Measurements from ENCODE around the gene KIAA1549. TPM values are rescaled to one million over a fixed set of nuclear protein-coding genes. Genes with fewer than 3 reads are reported as not detected.

The KIAA1549 gene
- total RNA-seq, 2 donors from 2014 or later: 0.95 to 1.8 TPM

DNA sequence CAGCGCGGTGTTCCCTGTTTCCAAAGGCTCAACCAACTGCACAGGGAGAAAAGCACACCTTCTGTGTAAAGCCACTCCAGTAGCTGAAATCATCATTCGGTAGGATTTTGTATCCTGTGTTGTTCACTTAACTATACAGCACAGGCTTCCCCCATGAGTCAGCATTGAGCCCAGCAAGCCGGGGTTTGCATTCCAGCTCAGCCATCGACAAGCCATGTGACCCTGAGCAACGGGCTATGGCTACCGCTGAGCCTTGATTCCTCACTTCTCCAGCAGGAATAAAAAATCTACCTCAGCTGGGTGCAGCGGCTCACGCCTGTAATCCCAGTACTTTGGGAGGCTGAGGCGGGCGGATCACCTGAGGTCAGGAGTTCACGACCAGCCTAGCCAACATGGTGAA lies 139.1 kb downstream of the KIAA1549 start:
- TF ChIP-seq, protein P1, sequence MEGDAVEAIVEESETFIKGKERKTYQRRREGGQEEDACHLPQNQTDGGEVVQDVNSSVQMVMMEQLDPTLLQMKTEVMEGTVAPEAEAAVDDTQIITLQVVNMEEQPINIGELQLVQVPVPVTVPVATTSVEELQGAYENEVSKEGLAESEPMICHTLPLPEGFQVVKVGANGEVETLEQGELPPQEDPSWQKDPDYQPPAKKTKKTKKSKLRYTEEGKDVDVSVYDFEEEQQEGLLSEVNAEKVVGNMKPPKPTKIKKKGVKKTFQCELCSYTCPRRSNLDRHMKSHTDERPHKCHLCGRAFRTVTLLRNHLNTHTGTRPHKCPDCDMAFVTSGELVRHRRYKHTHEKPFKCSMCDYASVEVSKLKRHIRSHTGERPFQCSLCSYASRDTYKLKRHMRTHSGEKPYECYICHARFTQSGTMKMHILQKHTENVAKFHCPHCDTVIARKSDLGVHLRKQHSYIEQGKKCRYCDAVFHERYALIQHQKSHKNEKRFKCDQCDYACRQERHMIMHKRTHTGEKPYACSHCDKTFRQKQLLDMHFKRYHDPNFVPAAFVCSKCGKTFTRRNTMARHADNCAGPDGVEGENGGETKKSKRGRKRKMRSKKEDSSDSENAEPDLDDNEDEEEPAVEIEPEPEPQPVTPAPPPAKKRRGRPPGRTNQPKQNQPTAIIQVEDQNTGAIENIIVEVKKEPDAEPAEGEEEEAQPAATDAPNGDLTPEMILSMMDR (IDR thresholded peaks at IDR 0.05): no peak
- Histone ChIP-seq H3K27me3 (replicated peaks; ENCODE audit: insufficient read depth) (no peaks in the 10 kb centered on the region), H3K9me3 (no peaks in the 10 kb centered on the region), H3K4me3 (no peak overlapping the region), H3K4me1 (ENCODE audit: control insufficient read depth in 1 of 2, low read depth in 2 of 2) (no peaks in the 10 kb centered on the region), H3K36me3 (no peaks in the 10 kb centered on the region), H3K27ac (no peak overlapping the region)
- DNase-seq (ENCODE audit: low spot score): no peak
- no peak for ATAC-seq (ENCODE audit: insufficient number of reproducible peaks, low FRiP score, low read depth)

DNA sequence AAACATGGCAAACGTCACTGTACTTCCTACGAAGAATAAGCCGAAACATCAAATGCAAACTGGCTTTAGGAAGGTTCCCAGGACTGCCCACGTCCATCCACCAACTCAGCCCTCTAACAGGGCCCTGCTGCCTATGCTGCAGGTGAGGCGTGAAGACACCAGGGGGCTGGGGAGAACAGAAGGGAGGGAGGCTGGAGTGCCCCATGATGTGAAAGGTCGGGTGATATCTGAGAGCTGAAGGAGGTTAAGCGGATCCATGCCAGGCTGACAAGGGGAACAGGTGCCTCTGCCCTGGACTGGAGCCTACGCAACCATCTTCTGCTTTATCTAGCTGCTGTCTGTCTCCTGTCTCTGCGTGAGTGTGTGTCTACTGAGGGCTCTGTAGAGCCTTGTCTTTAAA lies 143.0 kb downstream of the KIAA1549 start:
- Histone ChIP-seq H3K4me3 (no peak overlapping the region), H3K4me1 (ENCODE audit: control insufficient read depth in 1 of 2, low read depth in 2 of 2) (no peaks in the 10 kb centered on the region), H3K9me3 (no peaks in the 10 kb centered on the region), H3K27ac (no peak overlapping the region), H3K27me3 (replicated peaks; ENCODE audit: insufficient read depth) (no peaks in the 10 kb centered on the region), H3K36me3 (no peaks in the 10 kb centered on the region)
- ATAC-seq (ENCODE audit: insufficient number of reproducible peaks, low FRiP score, low read depth) (no peak), DNase-seq (ENCODE audit: low spot score) (no peak)
- TF ChIP-seq, protein P1 (IDR thresholded peaks at IDR 0.05): no peak

DNA sequence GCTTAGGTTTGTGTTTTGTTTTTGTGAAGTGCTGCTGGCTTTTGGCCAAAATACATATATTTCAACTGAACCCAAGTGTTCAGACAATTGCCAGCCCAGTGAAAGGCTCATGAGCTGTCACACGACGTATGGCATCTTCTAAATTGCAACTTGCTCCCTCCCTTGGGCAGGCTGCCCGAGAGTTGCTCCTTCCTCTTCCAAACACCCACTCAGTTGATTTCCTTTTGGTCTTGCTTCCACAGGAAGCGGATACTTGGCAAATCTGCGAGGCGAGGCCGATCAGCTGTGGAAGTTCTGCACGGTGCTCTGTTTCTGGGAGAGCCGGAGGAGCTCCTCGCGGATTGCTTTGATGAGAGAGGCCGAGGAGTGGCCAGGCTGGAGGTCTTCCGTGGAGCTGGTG lies 143.6 kb downstream of the KIAA1549 start:
- Histone ChIP-seq H3K27me3 (replicated peaks; ENCODE audit: insufficient read depth) (no peaks in the 10 kb centered on the region), H3K36me3 (no peaks in the 10 kb centered on the region), H3K27ac (no peak overlapping the region), H3K9me3 (no peaks in the 10 kb centered on the region), H3K4me1 (ENCODE audit: control insufficient read depth in 1 of 2, low read depth in 2 of 2) (no peaks in the 10 kb centered on the region), H3K4me3 (no peak overlapping the region)
- TF ChIP-seq, protein P1 (IDR thresholded peaks at IDR 0.05): no peak
- no peak for ATAC-seq (ENCODE audit: insufficient number of reproducible peaks, low FRiP score, low read depth)
- DNase-seq (ENCODE audit: low spot score): no peak

DNA sequence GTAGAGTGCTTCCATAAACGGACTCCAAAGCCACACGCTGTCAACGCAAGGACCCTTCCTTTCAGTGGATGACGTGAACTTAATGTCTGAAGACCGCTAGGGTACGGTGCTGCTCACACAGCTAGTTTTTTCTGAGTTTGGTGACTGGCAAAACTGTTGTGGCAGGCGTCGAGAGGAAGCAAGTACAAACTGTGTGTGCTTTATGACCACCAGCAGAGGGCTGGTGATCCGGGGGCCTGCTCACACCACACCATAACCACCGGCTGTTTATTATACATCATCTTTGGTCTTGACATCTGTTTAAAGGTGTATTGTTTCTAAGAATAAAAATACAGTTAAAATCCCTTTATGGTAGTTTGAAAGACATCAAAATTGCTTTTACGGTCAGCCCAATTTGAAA lies 146.1 kb downstream of the KIAA1549 start:
- H3K27me3 ChIP-seq (replicated peaks; ENCODE audit: insufficient read depth): no peaks in the 10 kb centered on the region
- no peak overlapping the region for H3K27ac ChIP-seq
- TF ChIP-seq, protein P1 (IDR thresholded peaks at IDR 0.05): no peak
- DNase-seq (ENCODE audit: low spot score) (no peak), ATAC-seq (ENCODE audit: insufficient number of reproducible peaks, low FRiP score, low read depth) (no peak)
- H3K4me1 ChIP-seq (ENCODE audit: control insufficient read depth in 1 of 2, low read depth in 2 of 2): no peaks in the 10 kb centered on the region
- no peak overlapping the region for H3K4me3 ChIP-seq
- no peaks in the 10 kb centered on the region for H3K36me3 ChIP-seq
- no peaks in the 10 kb centered on the region for H3K9me3 ChIP-seq

DNA sequence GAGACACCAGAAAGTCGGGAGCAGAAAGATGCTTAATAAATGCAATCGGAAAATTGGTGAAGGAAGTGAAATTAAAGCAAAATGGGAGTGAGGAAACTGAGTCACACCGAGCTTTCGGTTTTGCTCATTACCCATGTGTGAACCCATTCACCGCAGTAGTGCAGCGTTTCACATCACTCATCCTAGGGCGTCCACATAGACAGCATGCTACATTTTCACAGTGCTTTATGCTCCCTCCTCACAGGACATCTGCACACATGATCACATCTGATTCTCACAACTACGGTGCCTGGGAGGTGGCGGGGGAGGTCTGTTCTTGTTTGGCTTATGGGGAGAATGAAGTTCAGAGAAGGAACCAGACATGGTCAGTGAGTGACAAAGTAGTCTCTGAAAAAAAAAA lies 146.6 kb downstream of the KIAA1549 start:
- Histone ChIP-seq H3K36me3 (no peaks in the 10 kb centered on the region), H3K4me1 (ENCODE audit: control insufficient read depth in 1 of 2, low read depth in 2 of 2) (no peaks in the 10 kb centered on the region), H3K4me3 (no peak overlapping the region), H3K9me3 (no peaks in the 10 kb centered on the region), H3K27ac (no peak overlapping the region), H3K27me3 (replicated peaks; ENCODE audit: insufficient read depth) (no peaks in the 10 kb centered on the region)
- DNase-seq (ENCODE audit: low spot score) (no peak), ATAC-seq (ENCODE audit: insufficient number of reproducible peaks, low FRiP score, low read depth) (no peak)
- TF ChIP-seq, protein P1 (IDR thresholded peaks at IDR 0.05): no peak
